Activated T-helper 17 cell treated with anti-CD3 and anti-CD28 coated beads, Interleukin-2, amount 50 U/mL, for 72 hours (primary cell): ENCODE measurements around the gene ADIRF. TPM values are rescaled to one million over a fixed set of nuclear protein-coding genes. Genes with fewer than 3 reads are reported as not detected.

Source experiments
- ATAC-seq: fragments of 150-1000 bp; cut with Tn5 transposase; replicated peaks from 2 replicates; pipeline ENCODE4 v1.10.0; 2021; ENCODE audit warnings: mild to moderate bottlenecking, moderate library complexity
- H3K27ac Mint-ChIP-seq: one replicate; pipeline ENCODE4 v1.8.0; 2022; ENCODE audit warnings: mixed read lengths
- H3K27me3 Mint-ChIP-seq: one replicate; pipeline ENCODE4 v1.8.0; 2022; ENCODE audit warnings: mixed read lengths
- H3K36me3 Mint-ChIP-seq: one replicate; pipeline ENCODE4 v1.8.0; 2022; ENCODE audit warnings: low read depth, mild to moderate bottlenecking, mixed read lengths
- H3K4me1 Mint-ChIP-seq: one replicate; pipeline ENCODE4 v1.8.0; 2022; ENCODE audit warnings: mixed read lengths
- H3K4me3 Mint-ChIP-seq: one replicate; pipeline ENCODE4 v1.8.0; 2022; ENCODE audit warnings: mild to moderate bottlenecking, mixed read lengths
- H3K9me3 Mint-ChIP-seq: one replicate; pipeline ENCODE4 v1.8.0; 2022; ENCODE audit warnings: mixed read lengths
- total RNA-seq, 2 donors: library from RNA; stranded (reverse); gene quantifications; one replicate each; pipeline ENCODE4 v1.2.3, GENCODE V29; 2022

ADIRF gene
- total RNA-seq, 2 donors from 2014 or later: not detected

- no peak overlapping the region for H3K27ac Mint-ChIP-seq
- ATAC-seq: no peak
- H3K4me3 Mint-ChIP-seq: no peak overlapping the region
- peaks cover 15% of the 10 kb centered on the region for H3K4me1 Mint-ChIP-seq
- H3K9me3 Mint-ChIP-seq: no peaks in the 10 kb centered on the region
- no peaks in the 10 kb centered on the region for H3K27me3 Mint-ChIP-seq
- H3K36me3 Mint-ChIP-seq: no peaks in the 10 kb centered on the region
These were observed 6.7 kb upstream of the ADIRF start for GRCh38 chr10:86961481-86962091.

GRCh38 chr10:86962136-86962980 lies 5.9 kb upstream of the ADIRF start:
- ATAC-seq: no peak
- no peaks in the 10 kb centered on the region for H3K27me3 Mint-ChIP-seq
- H3K9me3 Mint-ChIP-seq: no peaks in the 10 kb centered on the region
- peaks cover 17% of the 10 kb centered on the region for H3K4me1 Mint-ChIP-seq
- H3K27ac Mint-ChIP-seq: no peak overlapping the region
- no peak overlapping the region for H3K4me3 Mint-ChIP-seq
- H3K36me3 Mint-ChIP-seq: no peaks in the 10 kb centered on the region

GRCh38 chr10:86962981-86963310 lies 5.3 kb upstream of the ADIRF start:
- no peaks in the 10 kb centered on the region for H3K36me3 Mint-ChIP-seq
- no peaks in the 10 kb centered on the region for H3K27me3 Mint-ChIP-seq
- no peak overlapping the region for H3K27ac Mint-ChIP-seq
- peaks cover 17% of the 10 kb centered on the region for H3K4me1 Mint-ChIP-seq
- H3K9me3 Mint-ChIP-seq: no peaks in the 10 kb centered on the region
- ATAC-seq: no peak
- no peak overlapping the region for H3K4me3 Mint-ChIP-seq

GRCh38 chr10:86963341-86963919 lies 4.9 kb upstream of the ADIRF start:
- Mint-ChIP-seq H3K27ac (no peak overlapping the region), H3K4me3 (no peak overlapping the region), H3K27me3 (no peaks in the 10 kb centered on the region), H3K9me3 (no peaks in the 10 kb centered on the region), H3K4me1 (peaks cover 17% of the 10 kb centered on the region), H3K36me3 (no peaks in the 10 kb centered on the region)
- no peak for ATAC-seq

DNA sequence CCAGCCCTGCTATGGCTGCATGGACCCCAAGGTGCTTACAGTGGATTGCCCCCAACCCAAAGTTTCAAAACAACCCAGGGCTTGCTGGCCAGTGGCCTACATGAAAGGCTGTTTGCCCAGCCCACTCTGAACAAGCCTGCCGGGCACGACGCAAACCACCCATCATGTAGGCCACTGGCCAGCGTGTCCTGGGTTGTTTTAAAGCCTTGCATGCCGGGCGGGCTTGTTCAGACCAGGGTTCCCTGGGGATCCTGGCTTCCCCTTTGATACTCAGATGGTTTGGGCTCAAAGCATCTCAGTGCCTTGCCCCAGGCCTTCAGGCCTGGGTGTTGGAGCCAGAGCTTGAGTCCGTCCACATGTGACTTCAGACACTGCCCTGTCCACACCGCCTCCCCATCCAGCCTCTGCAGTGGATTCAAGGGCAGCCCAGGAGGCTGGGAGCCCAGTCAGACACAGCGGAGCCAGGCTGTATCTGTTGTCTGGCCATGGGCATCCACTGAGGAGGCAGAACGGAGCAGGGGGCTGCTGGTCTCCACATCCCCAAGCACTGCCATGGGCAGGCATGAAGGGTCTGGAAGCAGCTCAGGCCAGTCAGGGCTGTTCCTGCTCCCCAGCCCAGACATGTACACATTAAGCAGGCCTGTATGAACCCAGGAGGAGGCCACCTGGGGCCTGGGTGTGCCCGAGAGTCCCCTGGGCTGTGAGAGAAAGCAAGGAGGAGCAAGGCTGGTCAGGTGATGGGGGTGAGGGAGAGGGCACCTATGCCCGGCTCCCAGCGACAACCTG lies 4.0 kb upstream of the ADIRF start:
- Mint-ChIP-seq H3K27ac (no peak overlapping the region), H3K36me3 (no peaks in the 10 kb centered on the region), H3K4me3 (no peak overlapping the region), H3K27me3 (no peaks in the 10 kb centered on the region), H3K9me3 (no peaks in the 10 kb centered on the region), H3K4me1 (peaks cover 17% of the 10 kb centered on the region)
- ATAC-seq: no peak

DNA sequence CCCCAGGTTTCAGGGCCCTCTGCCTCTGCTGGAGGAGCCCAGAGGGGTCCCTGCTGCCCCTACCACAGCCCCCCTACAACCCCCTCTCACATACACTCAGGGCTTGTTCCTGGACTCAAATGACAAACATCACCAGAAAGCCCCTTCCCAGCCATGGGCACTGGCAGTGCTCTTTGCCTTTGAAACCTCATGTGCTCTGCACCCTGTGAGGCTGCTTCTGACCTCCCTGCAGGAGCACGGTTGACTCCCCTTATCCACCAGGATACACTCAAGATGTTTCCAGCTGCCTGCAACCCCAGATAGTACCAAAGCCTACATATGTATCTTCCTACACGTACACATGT lies 3.5 kb upstream of the ADIRF start:
- peak overlapping the region; percentile 48 for H3K27ac Mint-ChIP-seq
- no peaks in the 10 kb centered on the region for H3K27me3 Mint-ChIP-seq
- no peaks in the 10 kb centered on the region for H3K9me3 Mint-ChIP-seq
- H3K4me3 Mint-ChIP-seq: no peak overlapping the region
- no peaks in the 10 kb centered on the region for H3K36me3 Mint-ChIP-seq
- peaks cover 17% of the 10 kb centered on the region for H3K4me1 Mint-ChIP-seq
- no peak for ATAC-seq

DNA sequence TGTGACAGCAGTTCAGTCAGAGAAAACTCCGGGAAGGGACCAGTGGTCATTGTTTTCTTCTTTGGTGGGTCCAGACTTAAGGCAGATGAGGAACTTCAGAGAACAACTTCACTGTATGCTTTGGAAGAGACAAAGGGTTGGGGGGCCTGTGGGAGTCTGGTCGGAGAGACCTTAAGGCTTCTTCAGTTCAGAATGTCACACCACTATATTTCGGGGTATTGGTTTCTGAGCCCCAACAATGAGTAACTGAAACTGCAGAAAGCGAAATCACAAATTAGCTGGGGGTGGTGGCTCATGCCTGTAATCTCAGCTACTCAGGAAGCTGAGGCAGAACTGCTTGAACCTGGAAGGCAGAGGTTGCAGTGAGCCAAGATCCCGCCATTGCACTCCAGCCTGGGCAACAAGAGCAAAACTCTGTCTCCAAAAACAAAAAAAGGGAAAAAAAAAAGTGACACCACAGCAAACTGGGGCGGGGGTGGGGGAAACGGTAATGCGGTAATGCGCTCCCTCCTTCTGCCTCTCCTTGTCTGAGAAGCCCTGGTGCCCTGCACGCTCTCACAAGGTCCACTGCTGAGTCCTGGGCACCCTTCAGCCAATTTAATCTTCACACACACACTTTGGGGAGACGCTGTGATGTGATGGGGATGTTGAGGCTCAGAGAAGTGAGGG lies 2.2 kb upstream of the ADIRF start:
- Mint-ChIP-seq H3K36me3 (no peaks in the 10 kb centered on the region), H3K4me1 (peaks cover 13% of the 10 kb centered on the region), H3K27ac (peak overlapping the region; percentile 68), H3K4me3 (peak overlapping the region; percentile 71), H3K9me3 (no peaks in the 10 kb centered on the region), H3K27me3 (no peaks in the 10 kb centered on the region)
- ATAC-seq: peak; percentile 10

DNA sequence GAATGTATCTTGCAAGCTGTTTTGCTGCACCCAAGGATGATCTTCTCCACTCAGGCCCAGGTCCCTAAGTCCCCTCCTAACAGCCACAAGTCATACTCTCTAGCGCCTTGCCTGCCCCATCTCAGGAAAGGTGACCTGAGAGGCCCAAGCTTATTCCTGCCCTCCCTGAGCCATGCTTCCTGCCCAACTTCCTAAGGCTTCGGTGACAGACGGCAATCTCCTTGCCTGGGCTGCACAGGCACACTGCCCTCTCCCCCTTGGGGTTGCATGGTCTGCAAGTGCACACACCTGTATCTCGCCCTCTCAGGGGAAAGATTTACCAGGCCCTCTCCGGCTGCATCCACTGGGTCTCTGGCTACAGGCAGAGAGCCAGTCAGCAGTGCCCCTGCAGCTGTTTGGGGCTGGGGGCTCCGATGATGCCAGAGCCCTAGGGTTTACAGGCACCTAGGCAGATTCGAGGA lies 771 bp upstream of the ADIRF start:
- peaks cover 19% of the 10 kb centered on the region for H3K4me1 Mint-ChIP-seq
- ATAC-seq: no peak
- no peaks in the 10 kb centered on the region for H3K9me3 Mint-ChIP-seq
- H3K27ac Mint-ChIP-seq: no peak overlapping the region
- no peaks in the 10 kb centered on the region for H3K27me3 Mint-ChIP-seq
- H3K36me3 Mint-ChIP-seq: no peaks in the 10 kb centered on the region
- no peak overlapping the region for H3K4me3 Mint-ChIP-seq

GRCh38 chr10:86968994-86969355 lies 693 bp downstream of the ADIRF start:
- ATAC-seq: no peak
- Mint-ChIP-seq H3K27ac (no peak overlapping the region), H3K27me3 (no peaks in the 10 kb centered on the region), H3K4me1 (peaks cover 22% of the 10 kb centered on the region), H3K36me3 (no peaks in the 10 kb centered on the region), H3K4me3 (peak overlapping the region; percentile 23), H3K9me3 (no peaks in the 10 kb centered on the region)

GRCh38 chr10:86969421-86970041 lies 1.2 kb downstream of the ADIRF start:
- no peak overlapping the region for H3K27ac Mint-ChIP-seq
- no peaks in the 10 kb centered on the region for H3K9me3 Mint-ChIP-seq
- peak overlapping the region; percentile 23 for H3K4me3 Mint-ChIP-seq
- no peaks in the 10 kb centered on the region for H3K36me3 Mint-ChIP-seq
- no peak for ATAC-seq
- H3K27me3 Mint-ChIP-seq: no peaks in the 10 kb centered on the region
- H3K4me1 Mint-ChIP-seq: peaks cover 22% of the 10 kb centered on the region

- Mint-ChIP-seq H3K36me3 (no peaks in the 10 kb centered on the region), H3K9me3 (no peaks in the 10 kb centered on the region), H3K4me3 (peak overlapping the region; percentile 80), H3K27ac (peak overlapping the region; percentile 73), H3K27me3 (no peaks in the 10 kb centered on the region), H3K4me1 (peaks cover 21% of the 10 kb centered on the region)
- no peak for ATAC-seq
These were observed 2.1 kb downstream of the ADIRF start for GRCh38 chr10:86970162-86970981.

DNA sequence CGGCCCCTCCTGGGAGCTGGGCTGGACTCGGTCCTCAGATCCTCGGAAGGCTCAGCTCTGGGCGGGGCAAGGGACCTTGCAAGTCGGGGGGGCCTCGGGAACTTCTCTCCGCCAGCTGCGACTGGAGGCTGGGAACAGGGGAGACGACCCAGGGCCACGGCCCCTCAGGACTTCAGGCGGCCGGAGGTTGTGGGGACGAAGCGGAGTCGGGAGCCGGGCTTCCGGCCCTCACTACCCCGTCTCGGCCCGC lies 2.6 kb downstream of the ADIRF start:
- no peaks in the 10 kb centered on the region for H3K27me3 Mint-ChIP-seq
- no peaks in the 10 kb centered on the region for H3K36me3 Mint-ChIP-seq
- peaks cover 16% of the 10 kb centered on the region for H3K4me1 Mint-ChIP-seq

GRCh38 chr10:86971232-86971991 lies 3.1 kb downstream of the ADIRF start:
- H3K27ac Mint-ChIP-seq: peak overlapping the region; percentile 93
- no peaks in the 10 kb centered on the region for H3K36me3 Mint-ChIP-seq
- H3K4me1 Mint-ChIP-seq: peaks cover 12% of the 10 kb centered on the region
- H3K9me3 Mint-ChIP-seq: no peaks in the 10 kb centered on the region
- ATAC-seq: peak; percentile 90
- H3K4me3 Mint-ChIP-seq: peak overlapping the region; percentile 80
- no peaks in the 10 kb centered on the region for H3K27me3 Mint-ChIP-seq

More for the DNA sequence above, 2.6 kb downstream of the ADIRF start:
- H3K9me3 Mint-ChIP-seq: no peaks in the 10 kb centered on the region
- peak overlapping the region; percentile 73 for H3K27ac Mint-ChIP-seq
- peak overlapping the region; percentile 80 for H3K4me3 Mint-ChIP-seq
- ATAC-seq: no peak
